Upper lobe of right lung (tissue), 1 donor: ENCODE results near the gene HRH2. TPM values are rescaled to one million over a fixed set of nuclear protein-coding genes. Genes with fewer than 3 reads are reported as not detected.

Source experiments
- ATAC-seq: fragments of 200-7000 bp; cut with Tn5 transposase; one replicate; pipeline ENCODE4 v1.9.1; 2020; ENCODE audit warnings: mild to moderate bottlenecking, moderate library complexity
- DNase-seq: peaks from one replicate; pipeline ENCODE4 v3.0.0-alpha.2; 2020
- H3K27ac ChIP-seq: fragments of 200-600 bp; one replicate; pipeline ENCODE4 v1.8.0; 2022
- H3K27me3 ChIP-seq: fragments of 200-600 bp; one replicate; pipeline ENCODE4 v1.8.0; 2022; ENCODE audit warnings: mild to moderate bottlenecking
- H3K36me3 ChIP-seq: fragments of 200-600 bp; one replicate; pipeline ENCODE4 v1.8.0; 2022
- H3K4me1 ChIP-seq: fragments of 200-600 bp; one replicate; pipeline ENCODE4 v1.8.0; 2022
- H3K4me3 ChIP-seq: fragments of 200-600 bp; one replicate; pipeline ENCODE4 v1.8.0; 2022; ENCODE audit warnings: mild to moderate bottlenecking
- H3K9me3 ChIP-seq: fragments of 200-600 bp; one replicate; pipeline ENCODE4 v1.8.0; 2022
- intact Hi-C: fragments of 100-400 bp; cut with DNase I; formaldehyde crosslinking; loops from one replicate; pipeline ENCODE4 v1.11.0; 2022
- total RNA-seq: library from RNA; stranded (reverse); fragmentation: NEBNext Ultra II Directional; extraction: Animal tissue kit (Norgen Biotek cat#: 25700); gene quantifications from one replicate; pipeline ENCODE4 v1.2.1, GENCODE V29; 2021
- TF ChIP-seq, protein P1 (sequence below): fragments of 200-600 bp; IDR thresholded peaks from one replicate; pipeline ENCODE4 v1.8.0; 2022; ENCODE audit warnings: antibody characterized with exemption
- donor health status: DM: no; HTN: yes; CAD: no; lungs with severe emphysema.

Gene HRH2
- total RNA-seq, 1 donor from 2014 or later: 8.2 TPM

DNA sequence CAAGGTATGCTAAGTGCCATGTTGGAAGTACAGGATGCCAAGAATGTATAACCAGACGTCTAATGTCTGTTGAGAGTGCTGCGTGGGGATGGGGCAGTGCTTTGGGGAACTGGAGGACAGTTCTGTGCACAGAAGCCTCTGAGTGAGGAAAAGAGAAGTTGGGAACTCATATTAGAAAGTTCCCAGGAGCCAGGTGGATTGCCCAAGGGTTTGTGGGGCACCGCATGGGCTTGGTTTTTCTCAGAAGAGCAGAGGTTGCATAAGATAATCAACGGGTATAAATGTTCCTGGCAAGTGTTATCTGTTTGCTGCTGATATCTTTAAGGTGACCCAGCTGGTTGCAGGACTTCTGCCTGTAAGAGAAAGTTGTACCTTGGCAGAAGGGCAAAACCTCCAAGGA is 13.1 kb downstream of the HRH2 start:
- peak; percentile 76 for ATAC-seq
- no peaks in the 10 kb centered on the region for H3K36me3 ChIP-seq
- H3K4me1 ChIP-seq: peaks cover 6% of the 10 kb centered on the region
- peaks cover 27% of the 10 kb centered on the region for H3K27me3 ChIP-seq
- no peak overlapping the region for H3K27ac ChIP-seq
- H3K9me3 ChIP-seq: no peaks in the 10 kb centered on the region
- TF ChIP-seq, protein P1, sequence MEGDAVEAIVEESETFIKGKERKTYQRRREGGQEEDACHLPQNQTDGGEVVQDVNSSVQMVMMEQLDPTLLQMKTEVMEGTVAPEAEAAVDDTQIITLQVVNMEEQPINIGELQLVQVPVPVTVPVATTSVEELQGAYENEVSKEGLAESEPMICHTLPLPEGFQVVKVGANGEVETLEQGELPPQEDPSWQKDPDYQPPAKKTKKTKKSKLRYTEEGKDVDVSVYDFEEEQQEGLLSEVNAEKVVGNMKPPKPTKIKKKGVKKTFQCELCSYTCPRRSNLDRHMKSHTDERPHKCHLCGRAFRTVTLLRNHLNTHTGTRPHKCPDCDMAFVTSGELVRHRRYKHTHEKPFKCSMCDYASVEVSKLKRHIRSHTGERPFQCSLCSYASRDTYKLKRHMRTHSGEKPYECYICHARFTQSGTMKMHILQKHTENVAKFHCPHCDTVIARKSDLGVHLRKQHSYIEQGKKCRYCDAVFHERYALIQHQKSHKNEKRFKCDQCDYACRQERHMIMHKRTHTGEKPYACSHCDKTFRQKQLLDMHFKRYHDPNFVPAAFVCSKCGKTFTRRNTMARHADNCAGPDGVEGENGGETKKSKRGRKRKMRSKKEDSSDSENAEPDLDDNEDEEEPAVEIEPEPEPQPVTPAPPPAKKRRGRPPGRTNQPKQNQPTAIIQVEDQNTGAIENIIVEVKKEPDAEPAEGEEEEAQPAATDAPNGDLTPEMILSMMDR: no peak
- intact Hi-C loops: no loop called here
- no peak overlapping the region for H3K4me3 ChIP-seq
- peak; percentile 66 for DNase-seq

DNA sequence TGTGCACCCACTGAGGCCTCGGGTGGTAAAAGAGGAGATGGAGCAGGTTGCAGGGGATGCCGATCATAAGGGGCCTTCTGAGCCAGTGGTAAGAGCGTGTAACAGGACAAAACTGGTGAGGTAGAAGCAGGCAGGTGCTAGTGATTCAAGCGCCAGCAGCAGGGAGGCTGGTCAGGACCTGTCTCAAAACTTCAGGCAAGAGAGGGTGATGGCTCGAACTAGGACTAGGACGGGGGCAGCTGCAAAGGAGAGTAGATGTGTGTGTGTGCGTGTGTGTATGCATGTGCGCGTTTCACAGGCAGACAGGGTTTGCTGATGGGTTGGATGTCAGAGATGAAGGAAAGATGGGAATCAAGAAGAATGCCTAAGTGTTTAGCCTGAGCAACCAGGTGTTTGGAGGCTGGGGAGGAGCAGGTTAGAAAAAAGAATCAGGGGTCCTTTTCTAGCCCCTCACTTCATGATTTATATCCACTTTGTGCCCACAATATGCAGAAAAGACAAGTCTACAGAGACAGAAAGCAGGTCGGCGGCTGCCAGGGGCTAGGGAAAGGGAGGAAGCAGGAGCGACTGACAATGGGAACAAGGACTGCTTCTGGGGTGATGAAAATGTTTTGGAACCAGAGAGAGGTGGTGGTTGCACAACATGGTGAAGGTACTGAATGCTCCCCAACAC is 15.2 kb downstream of the HRH2 start:
- intact Hi-C loops: no loop called here
- DNase-seq: peak; percentile 54
- H3K27ac ChIP-seq: no peak overlapping the region

DNA sequence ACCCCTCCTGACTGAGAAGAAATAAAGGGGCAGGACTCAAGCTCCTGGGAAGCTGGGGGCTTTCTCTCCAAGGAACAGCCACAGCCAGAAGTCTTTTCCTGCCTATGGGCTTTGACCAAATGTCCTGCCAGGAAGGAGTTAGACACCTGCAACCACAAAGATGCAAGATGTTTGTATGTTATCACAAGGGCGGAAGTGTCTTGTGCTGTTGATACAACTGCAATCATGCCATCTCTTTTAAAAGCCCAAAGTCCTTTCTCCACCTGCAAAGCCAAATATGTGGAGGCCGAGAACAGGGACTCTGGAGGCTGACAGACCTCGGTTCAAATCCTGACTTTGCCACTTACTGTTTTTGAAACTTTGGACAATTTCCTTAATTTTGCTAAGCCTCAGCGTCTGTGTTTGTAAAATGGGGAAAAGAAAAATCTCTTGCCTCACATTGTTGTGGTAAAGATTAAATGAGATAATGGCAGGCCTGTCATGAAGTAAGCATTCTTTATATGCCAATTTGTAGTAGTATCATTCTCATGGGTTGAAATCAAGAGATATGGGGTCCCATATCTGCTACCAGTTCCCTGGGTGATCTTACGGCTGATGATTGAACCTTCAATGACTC is 17.0 kb downstream of the HRH2 start:
- H3K36me3 ChIP-seq: no peaks in the 10 kb centered on the region
- no peak for ATAC-seq
- TF ChIP-seq, protein P1: no peak
- H3K27ac ChIP-seq: no peak overlapping the region
- H3K4me3 ChIP-seq: no peak overlapping the region
- intact Hi-C loops: no loop called here
- no peak for DNase-seq
- H3K27me3 ChIP-seq: peaks cover 44% of the 10 kb centered on the region
- H3K9me3 ChIP-seq: no peaks in the 10 kb centered on the region
- peaks cover 6% of the 10 kb centered on the region for H3K4me1 ChIP-seq

More for the DNA sequence above, 15.2 kb downstream of the HRH2 start:
- H3K9me3 ChIP-seq: no peaks in the 10 kb centered on the region
- no peak overlapping the region for H3K4me3 ChIP-seq
- TF ChIP-seq, protein P1: no peak
- H3K4me1 ChIP-seq: peaks cover 6% of the 10 kb centered on the region
- H3K36me3 ChIP-seq: no peaks in the 10 kb centered on the region
- no peak for ATAC-seq
- H3K27me3 ChIP-seq: peaks cover 40% of the 10 kb centered on the region

DNA sequence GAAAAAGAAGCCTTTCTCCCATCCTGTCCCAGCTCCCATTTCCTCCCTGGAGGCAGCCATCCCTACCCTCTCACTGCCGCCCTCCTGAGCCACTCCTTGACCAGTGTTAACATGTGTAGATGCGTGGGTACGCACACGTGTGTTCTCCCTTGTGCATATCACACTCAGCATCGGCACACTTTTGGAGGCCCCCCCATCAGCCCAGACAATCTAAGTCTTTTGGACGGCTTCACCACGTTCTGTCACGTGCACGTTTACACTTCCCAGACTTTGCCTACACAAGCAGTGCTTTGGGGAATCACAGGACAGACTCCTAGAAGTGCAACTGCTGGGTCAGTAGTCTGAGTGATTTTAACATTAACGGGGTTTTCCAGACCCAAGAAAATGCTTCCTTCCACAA is 18.0 kb downstream of the HRH2 start:
- TF ChIP-seq, protein P1: no peak
- ATAC-seq (no peak), DNase-seq (no peak)
- no peak overlapping the region for H3K4me3 ChIP-seq
- H3K9me3 ChIP-seq: no peaks in the 10 kb centered on the region
- intact Hi-C loops: no loop called here
- no peaks in the 10 kb centered on the region for H3K36me3 ChIP-seq
- H3K27me3 ChIP-seq: peaks cover 44% of the 10 kb centered on the region
- H3K4me1 ChIP-seq: peaks cover 2% of the 10 kb centered on the region
- H3K27ac ChIP-seq: no peak overlapping the region

DNA sequence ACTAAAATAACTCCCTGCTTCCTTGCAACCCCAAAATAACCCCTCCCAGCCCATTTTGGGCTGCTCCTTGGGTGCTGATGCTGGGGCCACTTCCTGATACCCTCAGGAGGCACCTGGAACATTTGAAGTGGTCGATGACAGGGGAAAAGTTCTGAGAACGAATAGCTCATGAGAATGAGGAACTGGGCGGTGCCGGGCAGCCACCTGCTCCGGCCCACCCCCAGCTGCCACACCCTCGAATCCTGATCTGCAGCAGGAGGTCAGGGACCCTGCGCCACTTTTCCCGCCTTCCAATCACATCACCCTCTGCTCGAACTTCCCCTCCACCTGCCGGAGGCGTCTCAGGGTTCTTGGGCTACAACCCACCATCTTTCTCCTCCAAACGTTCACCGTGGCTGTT is 19.7 kb downstream of the HRH2 start:
- ATAC-seq: no peak
- H3K4me3 ChIP-seq: no peak overlapping the region
- no peak for DNase-seq
- TF ChIP-seq, protein P1: no peak
- no peak overlapping the region for H3K27ac ChIP-seq
- intact Hi-C loops: no loop called here
- H3K9me3 ChIP-seq: no peaks in the 10 kb centered on the region
- no peaks in the 10 kb centered on the region for H3K36me3 ChIP-seq
- peaks cover 34% of the 10 kb centered on the region for H3K27me3 ChIP-seq
- H3K4me1 ChIP-seq: no peaks in the 10 kb centered on the region
